ENCODE data around the gene PDCD7.
"Not testable (repeated sequence)": the region's sequence is repeated elsewhere in the genome, so short reads cannot be mapped to it uniquely, and the experiment has no call there.

PDCD7 gene

DNA sequence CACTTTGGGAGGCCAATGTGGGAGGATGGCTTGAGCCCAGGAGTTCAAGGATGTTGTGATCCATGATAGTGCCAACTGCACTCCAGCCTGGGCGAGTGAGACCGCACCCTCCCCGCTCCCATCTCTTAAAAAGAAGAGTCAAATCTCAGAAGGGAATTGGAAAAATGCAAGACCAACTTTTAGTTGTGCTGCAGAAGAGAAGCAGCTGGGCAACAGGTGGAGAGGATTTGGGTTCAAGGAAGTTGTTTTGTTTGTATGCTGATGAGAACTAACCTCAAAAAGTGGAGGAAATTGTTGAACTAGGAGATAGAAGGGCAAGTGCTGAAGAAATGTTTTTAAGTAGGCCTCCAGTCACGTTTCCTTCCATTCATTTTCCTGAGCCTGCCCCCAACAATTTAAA, 12.8 kb upstream of the PDCD7 start:
- Histone ChIP-seq H3K4me2 (ENCODE audit: low read length) (no peak overlapping the region), H3K4me3 (ENCODE audit: low read depth, low read length, poor library complexity, severe bottlenecking) (no peak overlapping the region), H3K27ac (ENCODE audit: low read depth, low read length, poor library complexity, severe bottlenecking) (no peak overlapping the region), H3K9me3 (ENCODE audit: low read length) (no peaks in the 10 kb centered on the region), H4K20me1 (ENCODE audit: insufficient read depth, low read length) (no peaks in the 10 kb centered on the region), H3K36me3 (ENCODE audit: insufficient read depth, low read length) (peaks cover 39% of the 10 kb centered on the region), H3K27me3 (ENCODE audit: insufficient read depth, low read length) (no peaks in the 10 kb centered on the region), H2AFZ (ENCODE audit: low read length) (no peak overlapping the region), H3F3A (ENCODE audit: insufficient read depth, low read length) (no peaks in the 10 kb centered on the region), H3K9ac (ENCODE audit: low read length) (no peak overlapping the region), H3K79me2 (ENCODE audit: insufficient read depth, low read length) (no peaks in the 10 kb centered on the region), H3K9me2 (ENCODE audit: low read depth, low read length) (no peaks in the 10 kb centered on the region), H3K4me1 (ENCODE audit: insufficient read depth, low read length, severe bottlenecking) (no peaks in the 10 kb centered on the region)
- no peak for TF ChIP-seq EZH2 (IDR thresholded peaks at IDR 0.05; ENCODE audit: borderline replicate concordance, low read length)
- TF ChIP-seq, protein P1, sequence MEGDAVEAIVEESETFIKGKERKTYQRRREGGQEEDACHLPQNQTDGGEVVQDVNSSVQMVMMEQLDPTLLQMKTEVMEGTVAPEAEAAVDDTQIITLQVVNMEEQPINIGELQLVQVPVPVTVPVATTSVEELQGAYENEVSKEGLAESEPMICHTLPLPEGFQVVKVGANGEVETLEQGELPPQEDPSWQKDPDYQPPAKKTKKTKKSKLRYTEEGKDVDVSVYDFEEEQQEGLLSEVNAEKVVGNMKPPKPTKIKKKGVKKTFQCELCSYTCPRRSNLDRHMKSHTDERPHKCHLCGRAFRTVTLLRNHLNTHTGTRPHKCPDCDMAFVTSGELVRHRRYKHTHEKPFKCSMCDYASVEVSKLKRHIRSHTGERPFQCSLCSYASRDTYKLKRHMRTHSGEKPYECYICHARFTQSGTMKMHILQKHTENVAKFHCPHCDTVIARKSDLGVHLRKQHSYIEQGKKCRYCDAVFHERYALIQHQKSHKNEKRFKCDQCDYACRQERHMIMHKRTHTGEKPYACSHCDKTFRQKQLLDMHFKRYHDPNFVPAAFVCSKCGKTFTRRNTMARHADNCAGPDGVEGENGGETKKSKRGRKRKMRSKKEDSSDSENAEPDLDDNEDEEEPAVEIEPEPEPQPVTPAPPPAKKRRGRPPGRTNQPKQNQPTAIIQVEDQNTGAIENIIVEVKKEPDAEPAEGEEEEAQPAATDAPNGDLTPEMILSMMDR (IDR thresholded peaks at IDR 0.05; ENCODE audit: low read length): no peak

DNA sequence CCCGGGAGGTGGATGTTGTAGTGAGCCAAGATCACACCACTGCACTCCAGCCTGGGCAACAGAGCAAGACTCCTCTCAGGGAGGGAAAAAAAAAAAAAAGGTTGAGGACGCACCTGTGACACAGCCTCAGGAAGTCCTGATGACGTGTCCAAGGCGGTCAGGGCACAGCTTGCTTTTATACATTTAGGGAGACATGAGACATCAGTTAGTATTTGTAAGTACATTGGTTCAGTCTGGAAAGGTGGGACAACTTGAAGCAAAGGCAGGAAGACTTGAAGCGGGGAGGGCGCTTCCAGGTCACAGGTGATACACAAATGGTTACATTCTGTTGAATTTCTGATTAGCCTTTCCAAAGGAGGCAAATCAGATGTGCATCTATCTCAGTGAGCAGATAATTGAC, 5.0 kb upstream of the PDCD7 start:
- not testable (repeated sequence) for H3K9me2 ChIP-seq (ENCODE audit: low read depth, low read length); H3K9ac ChIP-seq (ENCODE audit: low read length); H3F3A ChIP-seq (ENCODE audit: insufficient read depth, low read length); H3K4me1 ChIP-seq (ENCODE audit: insufficient read depth, low read length, severe bottlenecking); H4K20me1 ChIP-seq (ENCODE audit: insufficient read depth, low read length); H3K4me3 ChIP-seq (ENCODE audit: low read depth, low read length, poor library complexity, severe bottlenecking); H3K4me2 ChIP-seq (ENCODE audit: low read length); H3K27ac ChIP-seq (ENCODE audit: low read depth, low read length, poor library complexity, severe bottlenecking); H3K27me3 ChIP-seq (ENCODE audit: insufficient read depth, low read length); H3K79me2 ChIP-seq (ENCODE audit: insufficient read depth, low read length); H3K36me3 ChIP-seq (ENCODE audit: insufficient read depth, low read length); H2AFZ ChIP-seq (ENCODE audit: low read length); H3K9me3 ChIP-seq (ENCODE audit: low read length)

DNA sequence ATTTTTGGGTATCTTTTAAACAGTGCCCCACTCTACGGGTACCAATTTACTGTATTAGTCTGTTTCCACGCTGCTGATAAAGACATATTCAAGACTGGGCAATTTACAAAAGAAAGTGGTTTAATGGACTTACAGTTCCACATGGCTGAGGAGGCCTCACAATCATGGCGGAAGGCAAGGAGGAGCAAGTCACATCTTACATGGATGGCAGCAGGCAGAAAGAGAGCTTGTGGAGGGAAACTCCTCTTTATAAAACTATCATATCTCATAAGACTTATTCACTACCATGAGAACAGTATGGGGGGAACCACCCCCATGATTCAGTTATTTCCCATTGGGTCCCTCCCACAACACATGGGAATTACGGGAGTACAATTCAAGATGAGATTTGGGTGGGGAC, 4.3 kb upstream of the PDCD7 start:
- not testable (repeated sequence) for H3K9ac ChIP-seq (ENCODE audit: low read length); H3K4me3 ChIP-seq (ENCODE audit: low read depth, low read length, poor library complexity, severe bottlenecking); H3K79me2 ChIP-seq (ENCODE audit: insufficient read depth, low read length); H3K27ac ChIP-seq (ENCODE audit: low read depth, low read length, poor library complexity, severe bottlenecking); H3K9me3 ChIP-seq (ENCODE audit: low read length); H3F3A ChIP-seq (ENCODE audit: insufficient read depth, low read length); H3K9me2 ChIP-seq (ENCODE audit: low read depth, low read length); H3K4me2 ChIP-seq (ENCODE audit: low read length); H4K20me1 ChIP-seq (ENCODE audit: insufficient read depth, low read length); H2AFZ ChIP-seq (ENCODE audit: low read length); H3K27me3 ChIP-seq (ENCODE audit: insufficient read depth, low read length); H3K36me3 ChIP-seq (ENCODE audit: insufficient read depth, low read length); H3K4me1 ChIP-seq (ENCODE audit: insufficient read depth, low read length, severe bottlenecking)

DNA sequence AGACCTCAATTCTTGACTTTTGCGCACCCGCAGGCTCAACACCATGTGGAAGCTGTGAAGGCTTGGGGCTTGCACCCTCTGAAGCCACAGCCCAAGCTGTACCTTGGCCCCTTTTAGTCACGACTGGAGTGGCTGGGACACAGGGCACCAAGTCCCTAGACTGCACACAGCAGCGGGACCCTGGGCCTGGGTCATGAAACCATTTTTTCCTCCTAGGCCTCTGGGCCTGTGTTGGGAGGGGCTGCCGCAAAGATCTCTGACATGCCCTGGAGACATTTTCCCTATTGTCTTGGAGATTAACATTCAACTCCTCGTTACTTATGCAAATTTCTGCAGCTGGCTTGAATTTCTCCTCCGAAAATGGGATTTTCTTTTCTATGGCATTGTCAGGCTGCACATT, 3.5 kb upstream of the PDCD7 start:
- not testable (repeated sequence) for H3K27me3 ChIP-seq (ENCODE audit: insufficient read depth, low read length); H3K9me2 ChIP-seq (ENCODE audit: low read depth, low read length); H3K4me3 ChIP-seq (ENCODE audit: low read depth, low read length, poor library complexity, severe bottlenecking); H3K4me2 ChIP-seq (ENCODE audit: low read length); H3K79me2 ChIP-seq (ENCODE audit: insufficient read depth, low read length); H3K36me3 ChIP-seq (ENCODE audit: insufficient read depth, low read length); H2AFZ ChIP-seq (ENCODE audit: low read length); H3F3A ChIP-seq (ENCODE audit: insufficient read depth, low read length); H3K9ac ChIP-seq (ENCODE audit: low read length); H3K9me3 ChIP-seq (ENCODE audit: low read length); H4K20me1 ChIP-seq (ENCODE audit: insufficient read depth, low read length); H3K27ac ChIP-seq (ENCODE audit: low read depth, low read length, poor library complexity, severe bottlenecking)
- peaks cover 16% of the 10 kb centered on the region for H3K4me1 ChIP-seq (ENCODE audit: insufficient read depth, low read length, severe bottlenecking)

DNA sequence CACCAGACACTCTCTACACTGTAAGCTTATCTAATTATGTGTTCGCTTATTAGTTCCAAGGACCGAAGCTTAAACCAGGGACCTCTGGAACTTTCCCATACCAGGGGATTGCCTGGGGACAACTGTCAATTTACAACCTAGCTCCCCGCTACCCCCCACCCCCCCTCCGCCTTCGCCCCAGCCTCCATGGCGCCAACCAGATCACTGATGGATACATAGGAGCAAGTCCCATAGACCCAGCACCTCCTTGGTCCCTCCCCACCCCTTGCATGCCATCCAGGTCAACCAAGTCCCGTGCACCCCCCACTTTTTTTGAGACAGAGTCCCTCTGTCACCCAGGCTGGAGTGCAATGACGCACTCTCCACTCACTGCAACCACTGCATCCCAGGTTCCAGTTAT, 930 bp upstream of the PDCD7 start:
- H3K9ac ChIP-seq (ENCODE audit: low read length): peak overlapping the region; percentile 75

More for the DNA sequence above, 930 bp upstream of the PDCD7 start:
- Histone ChIP-seq H3K79me2 (ENCODE audit: insufficient read depth, low read length) (peaks cover 8% of the 10 kb centered on the region), H3K9me3 (ENCODE audit: low read length) (no peaks in the 10 kb centered on the region), H3K27ac (ENCODE audit: low read depth, low read length, poor library complexity, severe bottlenecking) (no peak overlapping the region), H3K27me3 (ENCODE audit: insufficient read depth, low read length) (no peaks in the 10 kb centered on the region), H3K4me1 (ENCODE audit: insufficient read depth, low read length, severe bottlenecking) (peaks cover 22% of the 10 kb centered on the region), H3K4me2 (ENCODE audit: low read length) (peak overlapping the region; percentile 89), H3K4me3 (ENCODE audit: low read depth, low read length, poor library complexity, severe bottlenecking) (peak overlapping the region; percentile 77), H3K9me2 (ENCODE audit: low read depth, low read length) (no peaks in the 10 kb centered on the region), H4K20me1 (ENCODE audit: insufficient read depth, low read length) (no peaks in the 10 kb centered on the region), H3K36me3 (ENCODE audit: insufficient read depth, low read length) (peaks cover 10% of the 10 kb centered on the region; the same call in 1 of the 2 replicates), H3F3A (ENCODE audit: insufficient read depth, low read length) (no peaks in the 10 kb centered on the region), H2AFZ (ENCODE audit: low read length) (no peak overlapping the region)
- TF ChIP-seq EZH2 (IDR thresholded peaks at IDR 0.05; ENCODE audit: borderline replicate concordance, low read length): no peak
- TF ChIP-seq, protein P1 (IDR thresholded peaks at IDR 0.05; ENCODE audit: low read length): no peak
